ENCODE measurements around the gene MYMK. TPM values are rescaled to one million over a fixed set of nuclear protein-coding genes. Genes with fewer than 3 reads are reported as not detected.
A peak's percentile ranks its signal among the peaks of the same experiment; 100 is the strongest.

The MYMK gene
- total RNA-seq, 1 donor from 2014 or later = not detected

GRCh38 chr9:133535306-133535877 is 10.6 kb upstream of the MYMK start:
- DNase-seq = no peak

- DNase-seq = peak; percentile 27
These were observed 9.9 kb upstream of the MYMK start, which contains the start of gene ADAMTSL2 for GRCh38 chr9:133534346-133535291. Gene ADAMTSL2, plus strand, starts transcription at chr9:133534704. Its CDS starts 2,009 bp downstream, at chr9:133536713.

- DNase-seq = no peak
These were observed 9.1 kb upstream of the MYMK start for GRCh38 chr9:133533857-133534256.

GRCh38 chr9:133532937-133533668 is 8.3 kb upstream of the MYMK start:
- peak; percentile 29 for DNase-seq

- DNase-seq = no peak
These were observed 6.5 kb upstream of the MYMK start for GRCh38 chr9:133531293-133531692.

- DNase-seq = no peak
These were observed 5.1 kb upstream of the MYMK start for GRCh38 chr9:133529874-133530273.

GRCh38 chr9:133529457-133529856 is 4.7 kb upstream of the MYMK start:
- DNase-seq = no peak

- no peak for DNase-seq
These were observed 4.1 kb upstream of the MYMK start for GRCh38 chr9:133528876-133529241.

GRCh38 chr9:133528001-133528875 is 3.5 kb upstream of the MYMK start:
- DNase-seq = no peak

- DNase-seq = no peak
These were observed 2.7 kb upstream of the MYMK start for GRCh38 chr9:133527444-133527920.

- DNase-seq = no peak
These were observed 2.1 kb upstream of the MYMK start for GRCh38 chr9:133526721-133527321.

- DNase-seq = no peak
These were observed 918 bp upstream of the MYMK start for GRCh38 chr9:133525677-133526076.

GRCh38 chr9:133524146-133524545 is 613 bp downstream of the MYMK start:
- DNase-seq = no peak

GRCh38 chr9:133523106-133523505 is 1.7 kb downstream of the MYMK start:
- no peak for DNase-seq

- DNase-seq = no peak
These were observed 2.5 kb downstream of the MYMK start for GRCh38 chr9:133522073-133522910.

GRCh38 chr9:133521122-133522072 is 3.4 kb downstream of the MYMK start:
- no peak for DNase-seq

- DNase-seq = no peak
These were observed 4.5 kb downstream of the MYMK start for GRCh38 chr9:133520121-133520835.

GRCh38 chr9:133519693-133520092 is 5.1 kb downstream of the MYMK start:
- DNase-seq = no peak

All from occipital lobe (tissue), 2 donors.